Activated CD4-positive, CD25-positive, alpha-beta regulatory T cell treated with anti-CD3 and anti-CD28 coated beads, Interleukin-2, amount 50 U/mL, for 16 hours (primary cell): Measurements from ENCODE around the gene PAFAH1B2.
A peak's percentile ranks its signal among the peaks of the same experiment; 100 is the strongest.
"Not testable (repeated sequence)": the region's sequence is repeated elsewhere in the genome, so short reads cannot be mapped to it uniquely, and the experiment has no call there.

ENCODE experiments used
- DNase-seq: peaks from one replicate; pipeline ENCODE4 v3.0.0-alpha.2; 2020; ENCODE audit warnings: low read depth, low spot score

PAFAH1B2 gene

GRCh38 chr11:117172724-117173421 is 28.8 kb downstream of the PAFAH1B2 start:
- no peak for DNase-seq

- DNase-seq: no peak
Observed at GRCh38 chr11:117175104-117175503, 31.0 kb downstream of the PAFAH1B2 start.

GRCh38 chr11:117175781-117176180 is 31.7 kb downstream of the PAFAH1B2 start:
- no peak for DNase-seq

- no peak for DNase-seq
Observed at GRCh38 chr11:117176186-117176585, 32.1 kb downstream of the PAFAH1B2 start.

- DNase-seq: no peak
Observed at GRCh38 chr11:117177534-117178209, 33.6 kb downstream of the PAFAH1B2 start.

- DNase-seq: peak; percentile 78
Observed at GRCh38 chr11:117178210-117179034, 34.3 kb downstream of the PAFAH1B2 start, which contains the start of gene SIDT2. SIDT2 (plus strand) TSS chr11:117178743; CDS start chr11:117179264, 521 bp downstream.

GRCh38 chr11:117179048-117179999 is 35.2 kb downstream of the PAFAH1B2 start:
- DNase-seq: no peak

- DNase-seq: no peak
Observed at GRCh38 chr11:117180020-117180419, 35.9 kb downstream of the PAFAH1B2 start.

- peak; percentile 28 for DNase-seq
Observed at GRCh38 chr11:117180661-117181585, 36.8 kb downstream of the PAFAH1B2 start.

- no peak for DNase-seq
Observed at GRCh38 chr11:117181586-117182550, 37.8 kb downstream of the PAFAH1B2 start.

GRCh38 chr11:117182551-117182935 is 38.5 kb downstream of the PAFAH1B2 start:
- no peak for DNase-seq

GRCh38 chr11:117183178-117183577 is 39.1 kb downstream of the PAFAH1B2 start:
- not testable (repeated sequence) for DNase-seq

- no peak for DNase-seq
Observed at GRCh38 chr11:117183724-117184349, 39.8 kb downstream of the PAFAH1B2 start.

- DNase-seq: no peak
Observed at GRCh38 chr11:117185736-117186430, 41.8 kb downstream of the PAFAH1B2 start.

GRCh38 chr11:117186431-117186761 is 42.3 kb downstream of the PAFAH1B2 start:
- DNase-seq: no peak

GRCh38 chr11:117187007-117187406 is 42.9 kb downstream of the PAFAH1B2 start:
- no peak for DNase-seq

GRCh38 chr11:117187428-117187798 is 43.3 kb downstream of the PAFAH1B2 start:
- DNase-seq: no peak
